ENCODE measurements around the gene TMEM18.
A peak's percentile ranks its signal among the peaks of the same experiment; 100 is the strongest.

TMEM18 gene

GRCh38 chr2:671072-671471, 6.1 kb downstream of the TMEM18 start:
- POLR2A ChIA-PET: no interaction called here
- TF ChIP-seq PKNOX1 (IDR thresholded peaks at IDR 0.05) (no peak), CTBP1 (IDR thresholded peaks at IDR 0.05; ENCODE audit: borderline replicate concordance) (no peak), SUZ12 (IDR thresholded peaks at IDR 0.05) (no peak), L3MBTL2 (conservative IDR thresholded peaks at IDR 0.05) (no peak), SP1 (IDR thresholded peaks at IDR 0.05) (no peak), ZNF384 (IDR thresholded peaks at IDR 0.05) (no peak), ARNT (IDR thresholded peaks at IDR 0.05) (no peak), NFRKB (IDR thresholded peaks at IDR 0.05) (no peak), TARDBP (IDR thresholded peaks at IDR 0.05) (no peak), ELF4 (IDR thresholded peaks at IDR 0.05) (no peak), FOXM1 (IDR thresholded peaks at IDR 0.05; ENCODE audit: borderline replicate concordance) (no peak), FOXA1 (IDR thresholded peaks at IDR 0.05) (no peak), HDGF (IDR thresholded peaks at IDR 0.05; ENCODE audit: borderline replicate concordance) (no peak)
- no peak for DNase-seq (ENCODE audit: extremely low spot score)
- CTCF ChIA-PET: no interaction called here

- CTCF ChIA-PET: no interaction called here
- POLR2A ChIA-PET: no interaction called here
- TF ChIP-seq SP1 (IDR thresholded peaks at IDR 0.05): no peak
- no peak for TF ChIP-seq SUZ12 (IDR thresholded peaks at IDR 0.05)
- no peak for TF ChIP-seq ARNT (IDR thresholded peaks at IDR 0.05)
- TF ChIP-seq LEF1 (IDR thresholded peaks at IDR 0.05; ENCODE audit: borderline replicate concordance): no peak
- TF ChIP-seq ZNF384 (IDR thresholded peaks at IDR 0.05): no peak
- DNase-seq (ENCODE audit: extremely low spot score): no peak
Observed at GRCh38 chr2:670637-671036, 6.6 kb downstream of the TMEM18 start.

GRCh38 chr2:669323-669722, 7.9 kb downstream of the TMEM18 start:
- no peak for TF ChIP-seq ELF4 (IDR thresholded peaks at IDR 0.05)
- TF ChIP-seq L3MBTL2 (conservative IDR thresholded peaks at IDR 0.05): no peak
- TF ChIP-seq ZNF384 (IDR thresholded peaks at IDR 0.05): no peak
- TF ChIP-seq SP1 (IDR thresholded peaks at IDR 0.05): no peak
- no peak for TF ChIP-seq BHLHE40 (IDR thresholded peaks at IDR 0.05; ENCODE audit: borderline replicate concordance)
- TF ChIP-seq SUZ12 (IDR thresholded peaks at IDR 0.05): no peak
- ChIA-PET POLR2A (no interaction called here), CTCF (no interaction called here)
- DNase-seq (ENCODE audit: extremely low spot score): no peak

GRCh38 chr2:668000-668398, 9.2 kb downstream of the TMEM18 start:
- DNase-seq (ENCODE audit: extremely low spot score): no peak
- TF ChIP-seq TARDBP (IDR thresholded peaks at IDR 0.05) (no peak), FOXK2 (IDR thresholded peaks at IDR 0.05) (no peak), L3MBTL2 (conservative IDR thresholded peaks at IDR 0.05) (no peak), NFRKB (IDR thresholded peaks at IDR 0.05) (no peak), ZNF384 (IDR thresholded peaks at IDR 0.05) (no peak), ELF4 (IDR thresholded peaks at IDR 0.05) (no peak), FOXA1 (IDR thresholded peaks at IDR 0.05) (no peak), ARNT (IDR thresholded peaks at IDR 0.05) (no peak)
- ChIA-PET CTCF (no interaction called here), POLR2A (no interaction called here)

- TF ChIP-seq BHLHE40 (IDR thresholded peaks at IDR 0.05; ENCODE audit: borderline replicate concordance) (no peak), LEF1 (IDR thresholded peaks at IDR 0.05; ENCODE audit: borderline replicate concordance) (no peak), SUZ12 (IDR thresholded peaks at IDR 0.05) (no peak), ELF4 (IDR thresholded peaks at IDR 0.05) (no peak), ARNT (IDR thresholded peaks at IDR 0.05) (no peak), SP1 (IDR thresholded peaks at IDR 0.05) (no peak), HDGF (IDR thresholded peaks at IDR 0.05; ENCODE audit: borderline replicate concordance) (no peak), ZNF384 (IDR thresholded peaks at IDR 0.05) (no peak), FOXK2 (IDR thresholded peaks at IDR 0.05) (no peak), NFRKB (IDR thresholded peaks at IDR 0.05) (no peak), FOXM1 (IDR thresholded peaks at IDR 0.05; ENCODE audit: borderline replicate concordance) (no peak)
- ChIA-PET POLR2A (no interaction called here), CTCF (interaction anchor here (1.2 kb wide), 1 partner anchor 29 kb away, joined by 3 read pairs; no protein-coding TSS in a partner anchor)
- DNase-seq (ENCODE audit: extremely low spot score): peak; percentile 37
Observed at GRCh38 chr2:667332-667999, 9.7 kb downstream of the TMEM18 start.

GRCh38 chr2:666441-666840, 10.8 kb downstream of the TMEM18 start:
- no peak for TF ChIP-seq ARNT (IDR thresholded peaks at IDR 0.05)
- TF ChIP-seq LEF1 (IDR thresholded peaks at IDR 0.05; ENCODE audit: borderline replicate concordance): no peak
- TF ChIP-seq SP1 (IDR thresholded peaks at IDR 0.05): no peak
- TF ChIP-seq TARDBP (IDR thresholded peaks at IDR 0.05): no peak
- TF ChIP-seq FOXK2 (IDR thresholded peaks at IDR 0.05): no peak
- TF ChIP-seq ELF4 (IDR thresholded peaks at IDR 0.05): no peak
- no peak for TF ChIP-seq BHLHE40 (IDR thresholded peaks at IDR 0.05; ENCODE audit: borderline replicate concordance)
- no peak for TF ChIP-seq ZNF384 (IDR thresholded peaks at IDR 0.05)
- TF ChIP-seq FOXA1 (IDR thresholded peaks at IDR 0.05): no peak
- no peak for TF ChIP-seq L3MBTL2 (conservative IDR thresholded peaks at IDR 0.05)
- no peak for DNase-seq (ENCODE audit: extremely low spot score)
- CTCF ChIA-PET: interaction anchor here (1.2 kb wide), 1 partner anchor 30 kb away, joined by 3 read pairs; no protein-coding TSS in a partner anchor
- POLR2A ChIA-PET: no interaction called here

GRCh38 chr2:665340-666073, 11.7 kb downstream of the TMEM18 start:
- TF ChIP-seq SP1 (IDR thresholded peaks at IDR 0.05): no peak
- TF ChIP-seq FOXM1 (IDR thresholded peaks at IDR 0.05; ENCODE audit: borderline replicate concordance): no peak
- TF ChIP-seq NFRKB (IDR thresholded peaks at IDR 0.05): no peak
- no peak for TF ChIP-seq ZNF384 (IDR thresholded peaks at IDR 0.05)
- TF ChIP-seq FOXK2 (IDR thresholded peaks at IDR 0.05): no peak
- TF ChIP-seq TARDBP (IDR thresholded peaks at IDR 0.05): no peak
- no peak for TF ChIP-seq PKNOX1 (IDR thresholded peaks at IDR 0.05)
- TF ChIP-seq L3MBTL2 (conservative IDR thresholded peaks at IDR 0.05): no peak
- TF ChIP-seq LEF1 (IDR thresholded peaks at IDR 0.05; ENCODE audit: borderline replicate concordance): no peak
- TF ChIP-seq BHLHE40 (IDR thresholded peaks at IDR 0.05; ENCODE audit: borderline replicate concordance): no peak
- ChIA-PET CTCF (no interaction called here), POLR2A (no interaction called here)
- no peak for DNase-seq (ENCODE audit: extremely low spot score)
